HepG2 (cell line): ENCODE results near the gene PPHLN1. TPM values are rescaled to one million over a fixed set of nuclear protein-coding genes. Genes with fewer than 3 reads are reported as not detected.

Experiments used
- ATAC-seq: fragments of 200-7000 bp; cut with Tn5 transposase; 3 replicates; pipeline ENCODE4 v1.9.1; 2020; ENCODE audit warnings: mild to moderate bottlenecking, moderate library complexity
- BruUV-seq: library from RNA; stranded (reverse); fragments of 400-500 nt; replicated peaks from 2 replicates; lab custom pipeline; 2021; lab: Mats Ljungman, UMichigan
- CTCF ChIA-PET: fragments of 300-600 bp; formaldehyde crosslinking; extraction: SDS; loops from one replicate; lab custom pipeline; 2021; ENCODE audit warnings: low total read pairs, inconsistent platforms, low intra/inter-chr PET ratio; lab: Yijun Ruan, JAX
- POLR2A ChIA-PET: fragments of 350-600 bp; sonication (Branson Sonifier 250); formaldehyde crosslinking; loops from one replicate; lab custom pipeline; 2020; ENCODE audit warnings: antibody characterized with exemption, inconsistent platforms; lab: Yijun Ruan, JAX
- DNase-seq: peaks from one replicate; pipeline ENCODE4 v3.0.0-alpha.2; 2015; ENCODE audit warnings: low spot score
- FAIRE-seq: peaks from 3 replicates; lab custom pipeline; 2011; peaks lifted over from hg19 to GRCh38; lab: Jason Lieb, UNC
- H2AFZ ChIP-seq: one replicate; pipeline ENCODE4 v1.6.1; 2011; ENCODE audit warnings: low read length, inconsistent platforms
- H3K27ac ChIP-seq: fragments of 300-600 bp; 3 replicates; pipeline ENCODE4 v1.8.0; 2011; ENCODE audit warnings: mixed run types, mild to moderate bottlenecking, mixed read lengths, low read length, inconsistent platforms; ENCODE audit not compliant: insufficient read depth; ENCODE audit errors: extremely low read length
- H3K27me3 ChIP-seq, 2 experiments: fragments of 200-600 bp in 1 of 2; 2 replicates in 1 of 2; 3 replicates in 1 of 2; pipeline versions ENCODE4 v1.6.0 to v1.8.0; 2011; ENCODE audit warnings: low read length in 2 of 2, mild to moderate bottlenecking in 2 of 2, moderate library complexity in 2 of 2, inconsistent platforms in 1 of 2; ENCODE audit not compliant: insufficient read depth in 2 of 2, control insufficient read depth in 1 of 2
- H3K36me3 ChIP-seq, 2 experiments: fragments of 200-600 bp in 1 of 2; replicated peaks in 1 of 2; 2 replicates in 1 of 2; 3 replicates in 1 of 2; pipeline versions ENCODE4 v1.5.1 to v1.8.0; 2011; ENCODE audit warnings: low read length in 2 of 2, inconsistent platforms in 1 of 2; ENCODE audit not compliant: insufficient read depth in 2 of 2, control insufficient read depth in 1 of 2
- H3K4me1 ChIP-seq: 2 replicates; pipeline ENCODE4 v1.5.1; 2012; ENCODE audit warnings: low read length, inconsistent platforms; ENCODE audit not compliant: insufficient read depth
- H3K4me2 ChIP-seq: 2 replicates; pipeline ENCODE4 v1.6.0; 2011; ENCODE audit warnings: low read depth, low read length, inconsistent platforms
- H3K4me3 ChIP-seq, 3 experiments: fragments of 200-600 bp in 1 of 3; sonication (generic), shearing (Covaris generic) in 1 of 3; replicated peaks in 1 of 3; 2 replicates each; pipeline ENCODE4 v1.5.1; 2011 to 2016; ENCODE audit warnings: low read length in 3 of 3, inconsistent platforms in 2 of 3, low read depth in 2 of 3, mild to moderate bottlenecking in 2 of 3, control low read depth in 1 of 3, mixed read lengths in 1 of 3; ENCODE audit not compliant: insufficient read depth in 1 of 3
- H3K79me2 ChIP-seq: one replicate; pipeline ENCODE4 v1.6.1; 2011; ENCODE audit warnings: low read length, inconsistent platforms; ENCODE audit not compliant: insufficient read depth
- H3K9ac ChIP-seq: 2 replicates; pipeline ENCODE4 v1.6.0; 2011; ENCODE audit warnings: mild to moderate bottlenecking, low read depth, low read length, inconsistent platforms; ENCODE audit not compliant: insufficient read depth
- H3K9me3 ChIP-seq: 2 replicates; pipeline ENCODE4 v1.5.1; 2012; ENCODE audit warnings: mild to moderate bottlenecking, low read length
- H4K20me1 ChIP-seq: 2 replicates; pipeline ENCODE4 v1.6.0; 2011; ENCODE audit warnings: inconsistent platforms, mild to moderate bottlenecking, low read length, moderate library complexity; ENCODE audit not compliant: insufficient read depth
- AHDC1 ChIP-seq: sonication (generic); formaldehyde crosslinking; IDR thresholded peaks from 2 replicates; pipeline ENCODE4 v1.5.1; 2020; ENCODE audit warnings: mild to moderate bottlenecking, missing genetic modification reagents, borderline replicate concordance
- ATF1 ChIP-seq: IDR thresholded peaks from 2 replicates; pipeline ENCODE4 v1.6.1; 2016; ENCODE audit warnings: mild to moderate bottlenecking, control low read depth
- HOXA3 ChIP-seq: sonication (generic); formaldehyde crosslinking; IDR thresholded peaks from 2 replicates; pipeline ENCODE4 v1.5.0; 2020; ENCODE audit warnings: missing genetic modification reagents
- NPAS2 ChIP-seq: sonication (generic); formaldehyde crosslinking; IDR thresholded peaks from 2 replicates; pipeline ENCODE4 v1.8.0; 2022; ENCODE audit warnings: mild to moderate bottlenecking, missing genetic modification reagents, borderline replicate concordance
- SIN3A ChIP-seq: IDR thresholded peaks from 2 replicates; pipeline ENCODE4 v1.6.1; 2011; ENCODE audit warnings: low read depth, mild to moderate bottlenecking, control low read depth, low read length, borderline replicate concordance
- TBX2 ChIP-seq: sonication (generic); formaldehyde crosslinking; IDR thresholded peaks from 2 replicates; pipeline ENCODE4 v1.5.0; 2020; ENCODE audit warnings: missing genetic modification reagents, mild to moderate bottlenecking, borderline replicate concordance
- ZNF572 ChIP-seq: sonication (generic); formaldehyde crosslinking; IDR thresholded peaks from 2 replicates; pipeline ENCODE4 v1.5.1; 2020; ENCODE audit warnings: mild to moderate bottlenecking, missing genetic modification reagents
- ZNF674 ChIP-seq: sonication (generic); formaldehyde crosslinking; IDR thresholded peaks from 2 replicates; pipeline ENCODE4 v1.5.0; 2020; ENCODE audit warnings: low read depth, mild to moderate bottlenecking, missing genetic modification reagents
- ZNF713 ChIP-seq: sonication (generic); formaldehyde crosslinking; IDR thresholded peaks from 2 replicates; pipeline ENCODE4 v1.4.0; 2020; ENCODE audit warnings: mild to moderate bottlenecking, missing genetic modification reagents
- WGBS: methylation state at CpG from one replicate; pipeline ENCODE4 v1.1.6; 2017; ENCODE audit warnings: low lambda C conversion rate; 5-methylcytosine and 5-hydroxymethylcytosine counted together
- in situ Hi-C: cut with HindIII; loops from 2 replicates; pipeline ENCODE4 v1.10.0; 2017; ENCODE audit warnings: low pct_unique_long_range_greater_than_20kb; ENCODE audit not compliant: extremely low pct_ligation_motif_present
- intact Hi-C: fragments of 100-400 bp; cut with micrococcal nuclease; formaldehyde crosslinking; loops from one replicate; pipeline ENCODE4 v1.10.0; 2022; ENCODE audit not compliant: unreplicated experiment
- polyA plus RNA-seq, 8 experiments: library from polyadenylated mRNA; depleted of rRNA in 3 of 8; stranded (reverse) in 7 of 8; unstranded in 1 of 8; fragments of >200 nt; fragmentation: Illumina TruSeq in 4 of 8; extraction: Trizol in 4 of 8; gene quantifications; 2 replicates each; pipeline versions ENCODE4 v1.2.1 to v1.2.3, GENCODE V29; 2011 to 2016; ENCODE audit warnings: low read depth in 4 of 8, missing spikeins in 1 of 8, mixed read lengths in 1 of 8; ENCODE audit not compliant: insufficient read depth in 1 of 8
- total RNA-seq, 5 experiments: library from RNA; depleted of rRNA; stranded (reverse); fragments of >200 nt; fragmentation: Illumina TruSeq; extraction: Trizol; gene quantifications; 2 replicates each; pipeline ENCODE4 v1.2.3, GENCODE V29; 2016; ENCODE audit warnings: low read depth in 1 of 5
- TF ChIP-seq, protein P1 (sequence below): sonication (generic); formaldehyde crosslinking; IDR thresholded peaks from 2 replicates; pipeline ENCODE4 v1.4.0; 2020; ENCODE audit warnings: missing genetic modification reagents
- TF ChIP-seq, protein P2 (sequence below): sonication (generic); formaldehyde crosslinking; IDR thresholded peaks from 2 replicates; pipeline ENCODE4 v1.5.0; 2020; ENCODE audit warnings: mild to moderate bottlenecking, missing genetic modification reagents
- TF ChIP-seq, protein P3 (sequence below): sonication (generic); formaldehyde crosslinking; IDR thresholded peaks from 2 replicates; pipeline ENCODE4 v1.4.0; 2020; ENCODE audit warnings: missing genetic modification reagents

PPHLN1 gene
- total and polyA plus RNA-seq, 2 of the 13 experiments (the other 11 are each of a cell fraction or from before 2014, with no cell fraction given) = 43.4 to 66.0 TPM

DNA sequence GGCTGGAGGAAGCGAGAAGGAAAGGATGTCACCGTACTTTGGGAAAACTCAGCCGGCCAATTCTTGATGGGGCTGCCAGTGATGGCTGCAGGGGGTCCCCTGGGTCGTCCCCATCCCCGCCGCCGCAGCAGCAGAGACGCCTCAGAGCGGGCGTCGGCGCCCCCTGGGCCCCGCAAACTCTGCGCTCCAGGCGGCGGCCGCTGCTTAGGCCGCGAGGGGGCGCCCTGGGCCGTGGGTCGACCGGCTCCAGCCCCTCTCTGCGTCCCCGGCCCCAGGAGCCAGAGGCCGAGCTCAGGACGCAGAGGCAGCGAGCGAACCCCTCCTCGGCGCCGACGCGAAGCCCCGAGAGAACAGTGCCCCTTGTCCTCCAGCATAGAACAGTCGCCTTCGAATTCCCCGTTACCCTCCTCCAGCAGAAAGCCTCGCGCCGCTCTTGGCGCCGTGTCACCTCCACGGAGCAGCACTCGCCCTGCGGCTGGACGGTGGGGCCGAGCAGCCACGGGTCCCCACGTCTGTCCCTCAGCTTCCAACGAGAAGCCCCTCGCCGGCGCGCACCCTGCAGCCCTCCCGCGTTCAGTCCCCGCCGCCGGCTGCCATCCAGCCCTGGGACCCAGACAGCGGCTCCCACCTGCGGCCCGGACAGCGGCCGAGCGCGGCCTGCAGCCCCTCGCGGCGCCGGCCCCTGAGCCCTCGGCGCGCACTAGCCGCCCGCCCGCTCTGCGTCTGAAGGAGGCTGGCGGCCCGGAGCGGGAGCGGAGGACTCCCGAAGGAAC, 157.0 kb downstream of the PPHLN1 start:
- intact Hi-C loops (loop anchor here (1.0 to 2.0 kb wide), 2 partner anchors 86 to 856 kb away; no protein-coding TSS in a partner anchor), in situ Hi-C loops (loop anchor here (5.0 to 25.0 kb wide), 2 partner anchors 84 to 854 kb away; no protein-coding TSS in a partner anchor)
- no TSS peak for BruUV-seq
- Histone ChIP-seq H3K4me3 (peak overlapping the region; percentile 41 to 88 (median 43); a peak in 5 of 6 replicates), H4K20me1 (no peaks in the 10 kb centered on the region), H3K9ac (0 out of 2 replicates have a peak overlapping the region, but pooled peaks have one; percentile 25), H3K4me1 (peaks cover 7% of the 10 kb centered on the region), H3K9me3 (no peaks in the 10 kb centered on the region), H3K36me3 (no peaks in the 10 kb centered on the region), H3K27ac (no peak overlapping the region), H3K79me2 (no peaks in the 10 kb centered on the region), H2AFZ (no peak overlapping the region), H3K27me3 (peaks cover 0 to 42% of the 10 kb centered on the region in 2 experiments; a peak in 4 of 5 replicates), H3K4me2 (peak overlapping the region; percentile 99)
- ATAC-seq (peak; percentile 97), DNase-seq (peak; percentile 24), FAIRE-seq (no peak)
- 8% methylated on average over 4 of the region's 83 CpGs for WGBS
- POLR2A ChIA-PET = no interaction called here
- CTCF ChIA-PET = interaction anchor here (0.7 to 2.8 kb wide), 2 partner anchors 86 to 459 kb away, joined by 3 to 22 read pairs; no protein-coding TSS in a partner anchor
- TF ChIP-seq SIN3A (no peak), ZNF674 (CRISPR knock-in tag) (no peak), ATF1 (CRISPR knock-in tag) (no peak), NPAS2 (no peak), TBX2 (CRISPR knock-in tag) (peak; percentile 37), HOXA3 (CRISPR knock-in tag) (no peak), ZNF572 (CRISPR knock-in tag) (peak; percentile 56; the same call in 1 of the 2 replicates), AHDC1 (peak; percentile 33; the same call in 1 of the 2 replicates), ZNF713 (CRISPR knock-in tag) (0 out of 2 replicates have a peak, but pooled peaks have one; percentile 38)
- TF ChIP-seq, protein P1, sequence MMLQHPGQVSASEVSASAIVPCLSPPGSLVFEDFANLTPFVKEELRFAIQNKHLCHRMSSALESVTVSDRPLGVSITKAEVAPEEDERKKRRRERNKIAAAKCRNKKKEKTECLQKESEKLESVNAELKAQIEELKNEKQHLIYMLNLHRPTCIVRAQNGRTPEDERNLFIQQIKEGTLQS (CRISPR knock-in tag) = no peak
- TF ChIP-seq, protein P2, sequence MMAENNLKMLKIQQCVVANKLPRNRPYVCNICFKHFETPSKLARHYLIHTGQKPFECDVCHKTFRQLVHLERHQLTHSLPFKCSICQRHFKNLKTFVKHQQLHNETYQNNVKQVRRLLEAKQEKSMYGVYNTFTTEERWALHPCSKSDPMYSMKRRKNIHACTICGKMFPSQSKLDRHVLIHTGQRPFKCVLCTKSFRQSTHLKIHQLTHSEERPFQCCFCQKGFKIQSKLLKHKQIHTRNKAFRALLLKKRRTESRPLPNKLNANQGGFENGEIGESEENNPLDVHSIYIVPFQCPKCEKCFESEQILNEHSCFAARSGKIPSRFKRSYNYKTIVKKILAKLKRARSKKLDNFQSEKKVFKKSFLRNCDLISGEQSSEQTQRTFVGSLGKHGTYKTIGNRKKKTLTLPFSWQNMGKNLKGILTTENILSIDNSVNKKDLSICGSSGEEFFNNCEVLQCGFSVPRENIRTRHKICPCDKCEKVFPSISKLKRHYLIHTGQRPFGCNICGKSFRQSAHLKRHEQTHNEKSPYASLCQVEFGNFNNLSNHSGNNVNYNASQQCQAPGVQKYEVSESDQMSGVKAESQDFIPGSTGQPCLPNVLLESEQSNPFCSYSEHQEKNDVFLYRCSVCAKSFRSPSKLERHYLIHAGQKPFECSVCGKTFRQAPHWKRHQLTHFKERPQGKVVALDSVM (CRISPR knock-in tag) = no peak
- TF ChIP-seq, protein P3, sequence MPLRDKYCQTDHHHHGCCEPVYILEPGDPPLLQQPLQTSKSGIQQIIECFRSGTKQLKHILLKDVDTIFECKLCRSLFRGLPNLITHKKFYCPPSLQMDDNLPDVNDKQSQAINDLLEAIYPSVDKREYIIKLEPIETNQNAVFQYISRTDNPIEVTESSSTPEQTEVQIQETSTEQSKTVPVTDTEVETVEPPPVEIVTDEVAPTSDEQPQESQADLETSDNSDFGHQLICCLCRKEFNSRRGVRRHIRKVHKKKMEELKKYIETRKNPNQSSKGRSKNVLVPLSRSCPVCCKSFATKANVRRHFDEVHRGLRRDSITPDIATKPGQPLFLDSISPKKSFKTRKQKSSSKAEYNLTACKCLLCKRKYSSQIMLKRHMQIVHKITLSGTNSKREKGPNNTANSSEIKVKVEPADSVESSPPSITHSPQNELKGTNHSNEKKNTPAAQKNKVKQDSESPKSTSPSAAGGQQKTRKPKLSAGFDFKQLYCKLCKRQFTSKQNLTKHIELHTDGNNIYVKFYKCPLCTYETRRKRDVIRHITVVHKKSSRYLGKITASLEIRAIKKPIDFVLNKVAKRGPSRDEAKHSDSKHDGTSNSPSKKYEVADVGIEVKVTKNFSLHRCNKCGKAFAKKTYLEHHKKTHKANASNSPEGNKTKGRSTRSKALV = peak; percentile 79
